Stimulated activated naive CD4-positive, alpha-beta T cell treated with Interleukin-2 at 50 U/mL for 16 hours (primary cell): ENCODE data around the gene CST3.
"Not testable (repeated sequence)": the region's sequence is repeated elsewhere in the genome, so short reads cannot be mapped to it uniquely, and the experiment has no call there.

Experiments used
- DNase-seq: peaks from one replicate; lab custom pipeline; 2025; lab: John Stamatoyannopoulos, UW

Gene CST3, protein sequence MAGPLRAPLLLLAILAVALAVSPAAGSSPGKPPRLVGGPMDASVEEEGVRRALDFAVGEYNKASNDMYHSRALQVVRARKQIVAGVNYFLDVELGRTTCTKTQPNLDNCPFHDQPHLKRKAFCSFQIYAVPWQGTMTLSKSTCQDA

GRCh38 chr20:23637282-23638221, at the start of gene CST3:
TSS of gene CST3 (minus strand) at chr20:23637955. CDS start at chr20:23637862, 93 bp downstream.
- no peak for DNase-seq

DNA sequence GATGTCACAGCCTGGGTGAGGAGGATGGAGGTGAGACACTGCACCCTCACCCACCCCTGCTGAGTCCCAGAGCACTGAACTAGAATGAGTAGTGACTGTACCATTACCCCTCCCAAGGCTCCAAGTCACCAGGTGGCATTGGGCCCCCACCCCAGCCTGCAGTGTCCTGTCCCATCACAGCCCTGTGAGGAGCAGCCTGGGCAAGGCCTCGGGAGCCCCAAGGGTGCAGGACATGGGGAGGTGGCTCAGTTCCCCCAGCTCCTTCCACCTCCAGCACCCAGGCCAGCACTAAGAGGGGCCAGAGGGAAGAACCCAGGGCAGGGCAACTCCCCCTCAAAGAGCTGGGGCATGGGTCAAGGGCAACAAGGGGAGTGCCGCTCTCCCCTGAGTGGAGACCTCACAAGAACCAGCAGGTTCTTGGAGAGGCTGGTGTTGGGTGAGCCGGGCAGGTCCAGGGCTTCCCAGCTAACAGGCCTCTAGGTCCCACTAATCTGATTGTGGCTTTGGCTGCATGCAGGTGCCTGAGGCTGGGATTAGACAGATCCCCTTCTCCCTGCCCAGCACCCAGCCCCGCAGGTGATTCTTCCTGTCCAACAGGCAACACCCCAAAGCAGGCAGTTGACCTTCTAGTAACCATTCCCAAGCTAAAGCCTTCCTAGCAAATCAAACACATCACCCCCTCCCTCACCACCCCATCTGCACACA, 48.4 kb upstream of the CST3 start:
- DNase-seq = no peak

GRCh38 chr20:23685529-23685896, 47.8 kb upstream of the CST3 start:
- DNase-seq = not testable (repeated sequence)

GRCh38 chr20:23684261-23684660, 46.5 kb upstream of the CST3 start:
- DNase-seq = no peak

- no peak for DNase-seq
Measured at GRCh38 chr20:23683807-23684206, 46.1 kb upstream of the CST3 start.

DNA sequence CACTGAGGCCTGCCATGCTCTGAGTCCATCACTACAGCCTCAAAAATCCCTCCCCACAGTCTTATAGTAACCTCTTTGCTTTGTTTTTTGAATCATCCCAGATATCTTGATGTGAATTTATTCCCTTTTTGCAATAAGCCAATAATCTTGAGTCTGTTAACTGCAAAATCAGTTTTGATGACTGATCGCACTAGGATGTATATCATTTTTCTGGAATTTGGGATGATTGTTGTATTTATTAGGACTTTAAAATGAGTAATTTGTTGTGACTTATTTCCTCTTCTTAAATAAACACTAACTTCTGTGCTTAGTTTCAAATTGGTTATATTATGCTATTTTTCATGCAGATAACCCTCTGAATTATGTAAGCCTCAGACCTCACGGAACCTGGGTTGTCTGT, 45.5 kb upstream of the CST3 start:
- no peak for DNase-seq

DNA sequence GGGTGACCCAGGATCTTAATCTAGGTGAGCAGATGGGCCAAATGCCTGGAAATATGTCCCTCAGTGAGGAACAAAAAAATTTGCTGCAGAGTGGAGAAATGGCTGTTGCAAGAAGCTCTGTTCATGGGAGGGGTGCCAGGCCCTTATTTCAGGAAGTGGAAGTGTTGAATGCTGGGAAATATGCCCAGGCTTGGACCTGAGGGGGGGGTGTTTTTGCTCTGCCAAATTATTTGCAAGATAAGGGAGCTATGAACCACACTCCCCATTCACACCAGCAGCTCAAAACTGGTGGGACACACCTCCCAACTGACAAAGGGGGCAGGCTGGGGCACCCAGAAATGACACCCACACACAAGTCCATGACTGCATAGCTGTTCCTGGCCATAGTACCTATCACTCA, 42.4 kb upstream of the CST3 start:
- DNase-seq = no peak

DNA sequence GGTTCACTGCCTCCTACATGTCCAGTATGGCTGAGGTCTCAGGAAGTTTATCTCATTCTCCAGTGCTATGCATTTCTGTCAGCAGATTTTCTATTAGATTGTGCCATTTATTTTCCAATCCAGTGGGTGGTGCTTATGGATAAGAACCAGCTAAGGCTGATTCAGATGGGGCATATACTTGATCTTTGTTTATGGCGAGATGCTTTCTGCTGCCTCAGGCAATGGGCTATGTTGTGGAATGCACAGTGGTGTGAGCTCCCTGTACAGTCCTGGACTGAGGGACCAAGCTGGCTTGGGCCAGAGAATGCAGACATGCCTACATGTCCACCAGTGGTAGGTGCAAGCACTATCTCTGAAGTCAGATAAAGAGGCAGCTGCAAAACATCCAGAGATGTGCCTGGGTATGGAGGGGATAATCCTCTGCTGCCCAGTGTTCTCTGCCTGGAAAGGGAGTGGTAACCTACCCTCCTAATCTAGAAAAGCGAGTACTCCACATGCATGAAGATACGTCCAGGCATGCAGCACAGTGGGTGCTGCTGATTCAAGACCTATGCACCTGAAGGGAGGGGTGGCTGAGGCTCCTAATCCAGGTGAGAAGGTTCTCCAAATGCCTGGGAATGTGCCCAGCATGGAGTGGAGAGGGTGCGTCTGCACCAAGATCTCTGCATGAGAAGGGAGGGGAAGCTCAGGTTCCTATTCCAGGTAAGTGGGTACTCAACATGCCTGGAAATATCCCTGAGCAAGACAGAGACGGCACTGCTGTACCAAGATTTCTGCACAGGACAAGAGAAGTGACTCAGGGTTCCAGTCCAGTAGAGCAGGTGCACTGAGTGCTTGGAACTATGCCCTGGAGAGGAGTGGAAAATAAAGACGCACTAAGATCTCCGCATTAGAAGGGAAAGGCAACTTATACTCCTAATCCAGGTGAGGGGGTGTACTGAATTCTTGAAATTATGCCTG, 41.7 kb upstream of the CST3 start:
- no peak for DNase-seq

DNA sequence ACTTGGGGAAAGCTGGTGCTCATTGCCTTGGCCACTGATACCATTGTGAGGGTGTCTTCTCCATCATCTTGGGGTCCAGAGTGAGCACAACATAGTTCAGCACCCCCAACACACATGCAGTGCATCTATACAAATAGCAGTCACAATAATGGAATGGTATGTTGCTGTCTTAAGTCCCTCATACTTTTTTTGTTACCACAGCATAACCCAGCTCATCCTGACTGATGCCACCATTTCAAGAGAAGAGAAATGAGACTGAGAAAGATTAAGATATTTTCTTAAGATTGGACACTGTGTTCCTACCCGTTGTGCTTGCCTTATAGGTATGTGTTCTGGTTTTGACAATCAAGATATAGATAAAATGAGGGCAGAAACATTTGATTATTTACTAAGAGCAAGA, 35.5 kb upstream of the CST3 start:
- DNase-seq = no peak

- DNase-seq = no peak
Measured at GRCh38 chr20:23672158-23672557, 34.4 kb upstream of the CST3 start.

DNA sequence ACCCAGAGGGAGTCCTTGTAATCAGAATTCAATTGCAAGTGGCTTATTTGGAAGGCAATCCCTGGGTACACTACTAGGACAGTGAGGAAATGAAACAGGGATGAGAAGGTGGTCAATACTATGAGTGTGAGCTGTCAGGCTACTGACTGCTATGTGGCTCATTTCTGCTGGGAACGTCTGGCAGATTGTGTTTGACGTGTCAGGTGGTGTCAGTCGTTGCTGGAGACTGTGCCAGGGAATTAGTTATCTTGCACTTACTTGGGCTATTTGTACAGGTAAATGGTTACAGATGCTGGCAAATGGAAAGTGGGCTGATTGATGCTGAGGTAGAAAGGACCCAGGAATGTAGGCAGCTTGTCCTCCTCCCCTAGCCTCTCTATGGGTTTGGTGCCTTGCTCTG, 33.7 kb upstream of the CST3 start:
- DNase-seq = no peak

GRCh38 chr20:23670361-23670760, 32.6 kb upstream of the CST3 start:
- DNase-seq = no peak

GRCh38 chr20:23669866-23670265, 32.1 kb upstream of the CST3 start:
- DNase-seq = no peak

GRCh38 chr20:23669327-23669726, 31.6 kb upstream of the CST3 start:
- DNase-seq = no peak

- no peak for DNase-seq
Measured at GRCh38 chr20:23668477-23668951, 30.8 kb upstream of the CST3 start.

DNA sequence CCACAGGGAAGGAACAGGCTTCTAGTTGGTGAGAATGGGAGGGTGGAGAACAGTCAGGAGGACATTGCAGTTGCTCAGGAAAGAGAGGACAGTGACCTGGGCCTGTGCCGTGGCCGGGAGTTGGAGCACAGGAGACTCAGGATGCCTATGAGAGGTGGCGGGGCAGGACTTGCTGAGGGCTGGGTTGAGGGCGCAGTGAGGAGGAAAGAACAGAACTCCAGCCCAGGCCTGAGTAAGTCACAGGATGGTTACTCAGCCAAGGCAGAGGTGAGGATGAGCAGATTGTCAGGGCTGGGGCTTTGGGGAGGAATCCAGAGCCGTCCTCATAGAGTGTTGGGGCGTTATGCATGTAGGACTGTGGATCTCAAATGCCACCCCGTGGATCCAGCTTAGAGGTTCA, 29.9 kb upstream of the CST3 start:
- DNase-seq = no peak

- no peak for DNase-seq
Measured at GRCh38 chr20:23666698-23667097, 28.9 kb upstream of the CST3 start.

GRCh38 chr20:23666189-23666588, 28.4 kb upstream of the CST3 start:
- DNase-seq = no peak

GRCh38 chr20:23664954-23665353, 27.2 kb upstream of the CST3 start:
- no peak for DNase-seq

DNA sequence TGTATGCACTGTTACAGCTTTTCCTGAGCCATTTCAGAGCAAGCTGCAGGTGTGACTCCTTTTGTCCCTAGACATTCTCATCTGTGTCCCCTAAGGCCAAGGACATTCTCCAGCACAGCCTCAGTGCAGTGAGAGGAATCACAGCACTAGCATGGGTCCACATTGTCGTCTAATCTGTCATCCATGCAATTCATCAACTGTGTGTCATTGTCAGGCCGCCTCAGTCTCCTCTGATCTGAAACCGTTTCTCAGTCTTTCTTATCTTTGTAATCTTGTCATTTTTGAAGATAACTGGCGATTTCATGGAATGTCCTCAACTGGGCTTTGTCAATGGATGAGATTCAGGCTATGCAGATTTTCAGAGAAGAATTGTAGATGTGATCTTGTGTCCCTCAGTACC, 26.3 kb upstream of the CST3 start:
- DNase-seq = not testable (repeated sequence)

DNA sequence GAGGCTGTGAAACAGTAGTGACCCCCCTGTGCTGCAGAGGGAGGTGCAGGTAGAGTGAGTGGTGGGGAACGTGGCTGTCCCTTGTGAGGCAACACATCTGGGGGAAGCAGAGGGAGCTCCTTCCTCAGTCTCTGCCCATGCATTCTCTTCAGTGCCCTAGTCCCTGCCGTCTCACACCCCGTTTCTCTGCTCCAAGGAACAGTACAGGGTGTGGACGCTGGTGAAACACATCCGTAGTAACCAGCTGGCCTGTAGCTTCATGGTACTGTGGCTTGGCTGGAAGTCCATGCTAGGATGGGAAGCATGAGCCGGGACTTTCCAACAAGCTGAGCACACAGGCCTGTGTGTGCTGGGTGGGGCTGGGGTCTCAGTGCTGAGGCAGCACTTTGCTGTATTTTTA, 25.4 kb upstream of the CST3 start:
- no peak for DNase-seq
